Activated CD4-positive, alpha-beta T cell treated with anti-CD3 and anti-CD28 coated beads for 36 hours (primary cell): ENCODE measurements around the gene HEXA. TPM values are rescaled to one million over a fixed set of nuclear protein-coding genes. Genes with fewer than 3 reads are reported as not detected.
A peak's percentile ranks its signal among the peaks of the same experiment; 100 is the strongest.
"Not testable (repeated sequence)": the region's sequence is repeated elsewhere in the genome, so short reads cannot be mapped to it uniquely, and the experiment has no call there.

Source experiments
- ATAC-seq: fragments of 200-7000 bp; cut with Tn5 transposase; one replicate; pipeline ENCODE4 v1.10.0; 2021; ENCODE audit warnings: mild to moderate bottlenecking, moderate library complexity
- CTCF ChIA-PET: fragments of 350-600 bp; sonication (Branson Sonifier 250); formaldehyde crosslinking; loops from one replicate; lab custom pipeline; 2021; ENCODE audit warnings: antibody characterized with exemption; lab: Charles Lee
- POLR2A ChIA-PET: fragments of 350-600 bp; sonication (Branson Sonifier 250); formaldehyde crosslinking; loops from one replicate; lab custom pipeline; 2021; ENCODE audit warnings: antibody characterized with exemption, inconsistent platforms; lab: Charles Lee
- DNase-seq: peaks from one replicate; pipeline ENCODE4 v3.0.0-alpha.2; 2020
- H3K27ac Mint-ChIP-seq: one replicate; pipeline ENCODE4 v1.8.0; 2021; ENCODE audit warnings: mixed read lengths
- H3K27me3 Mint-ChIP-seq: one replicate; pipeline ENCODE4 v1.8.0; 2021; ENCODE audit warnings: mixed read lengths
- H3K36me3 Mint-ChIP-seq: one replicate; pipeline ENCODE4 v1.8.0; 2021; ENCODE audit warnings: low read depth, mixed read lengths
- H3K4me1 Mint-ChIP-seq: one replicate; pipeline ENCODE4 v1.8.0; 2021; ENCODE audit warnings: mixed read lengths
- H3K4me3 Mint-ChIP-seq: one replicate; pipeline ENCODE4 v1.8.0; 2021; ENCODE audit warnings: mild to moderate bottlenecking, moderate library complexity, mixed read lengths
- H3K9me3 Mint-ChIP-seq: one replicate; pipeline ENCODE4 v1.8.0; 2021; ENCODE audit warnings: low read depth, mixed read lengths
- intact Hi-C, 2 experiments: fragments of 100-400 bp; cut with DNase I in 1 of 2; cut with micrococcal nuclease in 1 of 2; formaldehyde crosslinking; loops; one replicate each; pipeline versions ENCODE4 v1.14.2 to v1.15.1; 2022 to 2024; cut with DNase I, micrococcal nuclease
- total RNA-seq, 2 experiments: library from RNA; stranded (reverse); gene quantifications; one replicate each; pipeline ENCODE4 v1.2.3, GENCODE V29; 2021

Gene HEXA
- total RNA-seq = 10 to 100 TPM; 38.8 to 54.2 TPM

GRCh38 chr15:72375846-72376581 is at the start of gene HEXA:
TSS of gene HEXA (minus strand) at chr15:72376014. CDS start at chr15:72375972, 42 bp downstream.
- H3K27ac Mint-ChIP-seq = peak within 1 kb of the TSS; percentile 96
- ChIA-PET CTCF (interaction anchor here (0.6 to 1.0 kb wide), 8 partner anchors 37 to 1483 kb away, joined by 3 to 5 read pairs (median 3); no protein-coding TSS in a partner anchor), POLR2A (interaction anchor here (0.6 to 1.5 kb wide), 5 partner anchors 18 to 181 kb away, joined by 3 to 7 read pairs (median 5); no protein-coding TSS in a partner anchor)
- H3K4me1 Mint-ChIP-seq = peaks cover 45% of the 10 kb centered on the region
- DNase-seq = peak; percentile 99
- H3K27me3 Mint-ChIP-seq = no peaks in the 10 kb centered on the region
- peaks cover 9% of the 10 kb centered on the region for H3K36me3 Mint-ChIP-seq
- no peaks in the 10 kb centered on the region for H3K9me3 Mint-ChIP-seq
- intact Hi-C loops = loop anchor here (1.0 to 5.0 kb wide), 12 partner anchors 56 to 407 kb away; partner anchors contain the start of genes ADPGK (in 1 of the 2), ARIH1 (in 1 of the 2), BBS4 (in 1 of the 2) and CELF6 (in 1 of the 2)
- peak; percentile 83 for ATAC-seq
- H3K4me3 Mint-ChIP-seq = peak within 1 kb of the TSS; percentile 89

DNA sequence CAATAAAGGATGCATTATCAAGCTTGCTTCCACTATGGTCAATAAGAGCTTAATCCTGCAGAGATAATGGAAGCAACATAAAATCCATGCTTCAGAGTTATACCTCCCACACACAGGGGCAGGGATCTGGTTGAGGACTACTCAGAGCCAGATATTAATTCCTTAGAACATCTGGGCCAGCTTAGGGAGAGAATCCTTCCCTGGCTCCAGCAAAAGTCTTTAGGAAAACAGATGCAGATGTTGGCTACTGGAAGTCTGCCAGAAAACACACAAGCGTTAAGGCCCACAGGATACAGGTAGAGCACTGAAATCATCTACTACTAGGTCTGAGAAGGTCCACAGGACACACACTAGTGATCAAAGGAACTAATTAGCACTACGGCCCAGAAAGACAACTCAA is 47.4 kb upstream of the HEXA start:
- CTCF ChIA-PET = no interaction called here
- peaks cover 20% of the 10 kb centered on the region for H3K9me3 Mint-ChIP-seq

GRCh38 chr15:72421484-72421883 is 45.7 kb upstream of the HEXA start:
- no peak for ATAC-seq
- Mint-ChIP-seq H3K4me1 (no peaks in the 10 kb centered on the region), H3K9me3 (peaks cover 9% of the 10 kb centered on the region), H3K27ac (no peak overlapping the region), H3K4me3 (no peak overlapping the region), H3K36me3 (peaks cover 1% of the 10 kb centered on the region), H3K27me3 (no peaks in the 10 kb centered on the region)
- intact Hi-C loops = no loop called here
- DNase-seq = no peak
- ChIA-PET CTCF (no interaction called here), POLR2A (no interaction called here)

More for the DNA sequence above, 47.4 kb upstream of the HEXA start:
- no peak for ATAC-seq
- POLR2A ChIA-PET = interaction anchor here (0.6 kb wide), 1 partner anchor 31 kb away, joined by 4 read pairs; no protein-coding TSS in a partner anchor
- Mint-ChIP-seq H3K27me3 (no peaks in the 10 kb centered on the region), H3K4me3 (no peak overlapping the region), H3K36me3 (peaks cover 1% of the 10 kb centered on the region), H3K4me1 (peaks cover 2% of the 10 kb centered on the region), H3K27ac (no peak overlapping the region)
- intact Hi-C loops = no loop called here
- DNase-seq = no peak

- ATAC-seq (no peak), DNase-seq (no peak)
- Mint-ChIP-seq H3K9me3 (peaks cover 6% of the 10 kb centered on the region), H3K27me3 (no peaks in the 10 kb centered on the region), H3K36me3 (no peaks in the 10 kb centered on the region), H3K4me3 (no peak overlapping the region), H3K4me1 (no peaks in the 10 kb centered on the region), H3K27ac (no peak overlapping the region)
- intact Hi-C loops = no loop called here
- ChIA-PET CTCF (no interaction called here), POLR2A (no interaction called here)
Measured at GRCh38 chr15:72420576-72420975, 44.8 kb upstream of the HEXA start.

GRCh38 chr15:72419768-72420167 is 44.0 kb upstream of the HEXA start:
- ATAC-seq, H3K4me3 Mint-ChIP-seq, DNase-seq: not testable (repeated sequence)

DNA sequence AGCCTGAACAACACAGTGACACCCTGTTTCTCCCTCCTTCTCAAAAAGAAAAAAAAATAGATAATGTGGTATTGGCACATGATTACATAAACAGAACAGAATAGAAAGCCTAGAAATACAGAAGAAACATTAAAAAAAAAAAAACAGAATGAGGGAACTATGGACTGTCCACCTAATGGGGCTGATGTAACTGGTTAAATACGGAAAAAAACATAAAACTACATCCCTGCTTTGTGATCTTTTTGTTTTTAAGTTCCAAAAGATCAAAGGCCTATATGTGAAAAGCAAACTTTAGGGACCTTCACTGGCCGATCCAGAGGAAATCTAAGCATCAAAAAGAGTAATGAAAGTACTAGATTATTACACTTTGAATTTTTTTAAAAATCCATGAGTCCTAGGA is 39.5 kb upstream of the HEXA start:
- H3K4me1 Mint-ChIP-seq = no peaks in the 10 kb centered on the region

More at GRCh38 chr15:72419768-72420167, 44.0 kb upstream of the HEXA start:
- H3K9me3 Mint-ChIP-seq, H3K27me3 Mint-ChIP-seq, H3K36me3 Mint-ChIP-seq, intact Hi-C loops, H3K4me1 Mint-ChIP-seq, POLR2A ChIA-PET, H3K27ac Mint-ChIP-seq: not testable (repeated sequence)
- CTCF ChIA-PET = interaction anchor here (0.7 kb wide), 1 partner anchor 881 kb away, joined by 3 read pairs; no protein-coding TSS in a partner anchor

DNA sequence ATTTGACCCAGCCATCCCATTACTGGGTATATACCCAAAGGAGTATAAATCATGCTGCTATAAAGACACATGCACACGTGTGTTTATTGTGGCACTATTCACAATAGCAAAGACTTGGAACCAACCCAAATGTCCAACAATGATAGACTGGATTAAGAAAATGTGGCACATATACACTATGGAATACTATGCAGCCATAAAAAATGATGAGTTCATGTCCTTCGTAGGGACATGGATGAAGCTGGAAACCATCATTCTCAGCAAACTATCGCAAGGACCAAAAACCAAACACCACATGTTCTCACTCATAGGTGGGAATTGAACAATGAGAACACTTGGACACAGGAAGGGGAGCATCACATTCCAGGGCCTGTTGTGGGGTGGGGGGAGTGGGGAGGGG is 37.5 kb upstream of the HEXA start:
- POLR2A ChIA-PET, H3K27me3 Mint-ChIP-seq, H3K36me3 Mint-ChIP-seq, DNase-seq, ATAC-seq, H3K27ac Mint-ChIP-seq, H3K9me3 Mint-ChIP-seq, CTCF ChIA-PET, H3K4me1 Mint-ChIP-seq, H3K4me3 Mint-ChIP-seq, intact Hi-C loops: not testable (repeated sequence)

More for the DNA sequence above, 39.5 kb upstream of the HEXA start:
- DNase-seq (no peak), ATAC-seq (no peak)
- ChIA-PET POLR2A (no interaction called here), CTCF (no interaction called here)
- Mint-ChIP-seq H3K4me3 (no peak overlapping the region), H3K9me3 (peaks cover 1% of the 10 kb centered on the region), H3K27ac (no peak overlapping the region), H3K27me3 (peaks cover 5% of the 10 kb centered on the region), H3K36me3 (no peaks in the 10 kb centered on the region)
- intact Hi-C loops = no loop called here

DNA sequence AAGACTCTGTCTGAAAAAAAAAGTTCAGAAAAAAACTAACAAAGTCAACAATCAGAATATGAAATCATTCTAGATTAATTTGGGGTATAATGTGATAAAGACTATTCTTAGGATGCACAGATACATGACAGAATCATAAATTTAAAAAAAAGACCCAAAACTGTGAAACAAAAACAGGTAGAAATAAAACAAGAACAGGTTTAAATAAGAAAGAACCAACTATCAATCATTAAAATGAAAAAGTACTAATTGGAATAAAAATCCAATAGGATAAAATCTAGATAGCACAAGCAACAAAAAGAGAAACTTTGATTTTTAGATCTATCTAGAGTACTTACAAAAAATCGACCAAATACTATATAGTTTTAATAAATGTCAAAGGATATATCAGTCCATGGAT is 35.7 kb upstream of the HEXA start:
- Mint-ChIP-seq H3K27ac (no peak overlapping the region), H3K36me3 (no peaks in the 10 kb centered on the region), H3K4me3 (no peak overlapping the region), H3K4me1 (no peaks in the 10 kb centered on the region), H3K27me3 (peaks cover 10% of the 10 kb centered on the region), H3K9me3 (peaks cover 1% of the 10 kb centered on the region)
- ChIA-PET POLR2A (no interaction called here), CTCF (no interaction called here)
- DNase-seq = no peak
- intact Hi-C loops = no loop called here
- no peak for ATAC-seq

DNA sequence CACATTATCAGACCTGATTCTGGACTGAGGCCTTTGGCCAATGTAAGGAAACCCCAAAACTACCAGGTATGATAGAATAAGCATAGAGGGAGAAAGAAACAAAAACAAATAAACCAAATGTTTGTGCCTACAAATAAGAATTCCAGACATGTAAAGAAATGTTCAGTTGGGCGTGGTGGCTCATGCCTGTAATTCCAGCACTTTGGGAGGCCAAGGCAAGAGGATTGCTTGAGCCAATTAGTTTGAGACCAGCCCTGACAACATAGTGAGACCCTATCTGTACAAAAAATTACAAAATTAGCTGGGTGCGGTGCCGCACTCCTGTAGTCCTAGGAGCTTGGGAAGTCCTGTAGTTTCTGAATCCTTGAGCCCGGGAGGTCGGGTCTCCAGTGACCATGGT is 35.3 kb upstream of the HEXA start:
- Mint-ChIP-seq H3K27me3 (peaks cover 12% of the 10 kb centered on the region), H3K4me1 (no peaks in the 10 kb centered on the region), H3K4me3 (no peak overlapping the region), H3K9me3 (peaks cover 1% of the 10 kb centered on the region), H3K36me3 (no peaks in the 10 kb centered on the region), H3K27ac (no peak overlapping the region)
- no peak for DNase-seq
- ChIA-PET POLR2A (interaction anchor here (0.6 kb wide), 1 partner anchor 288 kb away, joined by 3 read pairs; no protein-coding TSS in a partner anchor), CTCF (no interaction called here)
- intact Hi-C loops = no loop called here
- no peak for ATAC-seq

DNA sequence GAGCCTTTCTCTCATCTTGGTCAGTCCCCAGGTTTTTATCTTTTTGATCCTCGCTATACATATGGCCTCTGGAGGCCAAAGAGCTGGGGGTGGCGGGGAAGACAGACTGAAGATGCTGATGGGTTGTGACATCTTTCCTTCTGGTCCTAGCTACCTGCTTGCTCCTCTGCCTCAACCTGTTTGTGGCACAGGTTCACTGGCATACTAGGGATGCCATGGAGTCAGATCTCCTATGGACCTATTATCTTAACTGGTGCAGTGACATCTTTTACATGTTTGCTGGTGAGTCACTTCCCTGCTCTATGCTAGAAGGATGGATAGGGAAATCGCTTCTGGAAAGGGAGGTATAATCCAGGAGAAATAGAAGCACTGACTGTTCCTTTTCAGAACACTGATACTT is 31.1 kb upstream of the HEXA start:
- peaks cover 1% of the 10 kb centered on the region for H3K9me3 Mint-ChIP-seq
- DNase-seq = no peak
- no peaks in the 10 kb centered on the region for H3K36me3 Mint-ChIP-seq
- ChIA-PET CTCF (interaction anchor here (0.6 to 1.1 kb wide), 2 partner anchors 12 to 67 kb away, joined by 3 read pairs; no protein-coding TSS in a partner anchor), POLR2A (no interaction called here)
- no peaks in the 10 kb centered on the region for H3K4me1 Mint-ChIP-seq
- intact Hi-C loops = no loop called here
- no peak overlapping the region for H3K27ac Mint-ChIP-seq
- no peak overlapping the region for H3K4me3 Mint-ChIP-seq
- ATAC-seq = no peak
- peaks cover 25% of the 10 kb centered on the region for H3K27me3 Mint-ChIP-seq

DNA sequence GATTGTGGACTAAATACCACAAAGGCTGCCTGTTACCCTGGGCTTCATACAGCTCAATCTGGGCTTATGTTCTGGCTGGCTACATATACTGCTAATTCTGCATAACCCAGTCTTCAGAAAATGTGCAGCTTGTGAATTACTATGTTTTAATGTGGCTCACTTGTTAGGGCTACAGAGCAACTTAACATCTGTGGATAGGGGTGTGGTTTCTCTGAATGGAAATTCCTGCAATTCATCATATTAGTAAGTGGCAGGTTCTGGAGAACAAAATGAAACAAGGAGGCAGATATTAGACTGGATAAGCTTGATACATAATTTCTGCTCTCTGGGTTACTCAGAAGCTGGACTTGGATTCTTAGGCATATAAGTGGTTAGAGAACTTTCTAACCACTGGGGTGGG is 29.0 kb upstream of the HEXA start:
- ChIA-PET CTCF (interaction anchor here (1.0 to 1.3 kb wide), 3 partner anchors 32 to 600 kb away, joined by 3 read pairs; no protein-coding TSS in a partner anchor), POLR2A (interaction anchor here (0.6 kb wide), 1 partner anchor 115 kb away, joined by 7 read pairs; no protein-coding TSS in a partner anchor)
- no peak overlapping the region for H3K4me3 Mint-ChIP-seq
- intact Hi-C loops = no loop called here
- H3K9me3 Mint-ChIP-seq = no peaks in the 10 kb centered on the region
- no peak for ATAC-seq
- H3K27ac Mint-ChIP-seq = no peak overlapping the region
- H3K27me3 Mint-ChIP-seq = peaks cover 21% of the 10 kb centered on the region
- DNase-seq = no peak
- H3K4me1 Mint-ChIP-seq = no peaks in the 10 kb centered on the region
- no peaks in the 10 kb centered on the region for H3K36me3 Mint-ChIP-seq
